ENCODE data around the gene MYBPC1. TPM values are rescaled to one million over a fixed set of nuclear protein-coding genes. Genes with fewer than 3 reads are reported as not detected.
A peak's percentile ranks its signal among the peaks of the same experiment; 100 is the strongest.
"Not testable (repeated sequence)": the region's sequence is repeated elsewhere in the genome, so short reads cannot be mapped to it uniquely, and the experiment has no call there.

Gene MYBPC1
- total RNA-seq, 2 donors from 2014 or later = 0.89 to 4.2 TPM

- intact Hi-C loops (cut with DNase I) = no loop called here
- no peak for DNase-seq
- Histone ChIP-seq H3K27ac (no peak overlapping the region), H3K27me3 (no peaks in the 10 kb centered on the region), H3K4me1 (no peaks in the 10 kb centered on the region), H3K4me3 (no peak overlapping the region), H3K9ac (ENCODE audit: low read depth in 2 of 2, low read length in 2 of 2) (no peak overlapping the region), H3K36me3 (no peaks in the 10 kb centered on the region), H3K9me3 (no peaks in the 10 kb centered on the region)
- TF ChIP-seq, protein P1, sequence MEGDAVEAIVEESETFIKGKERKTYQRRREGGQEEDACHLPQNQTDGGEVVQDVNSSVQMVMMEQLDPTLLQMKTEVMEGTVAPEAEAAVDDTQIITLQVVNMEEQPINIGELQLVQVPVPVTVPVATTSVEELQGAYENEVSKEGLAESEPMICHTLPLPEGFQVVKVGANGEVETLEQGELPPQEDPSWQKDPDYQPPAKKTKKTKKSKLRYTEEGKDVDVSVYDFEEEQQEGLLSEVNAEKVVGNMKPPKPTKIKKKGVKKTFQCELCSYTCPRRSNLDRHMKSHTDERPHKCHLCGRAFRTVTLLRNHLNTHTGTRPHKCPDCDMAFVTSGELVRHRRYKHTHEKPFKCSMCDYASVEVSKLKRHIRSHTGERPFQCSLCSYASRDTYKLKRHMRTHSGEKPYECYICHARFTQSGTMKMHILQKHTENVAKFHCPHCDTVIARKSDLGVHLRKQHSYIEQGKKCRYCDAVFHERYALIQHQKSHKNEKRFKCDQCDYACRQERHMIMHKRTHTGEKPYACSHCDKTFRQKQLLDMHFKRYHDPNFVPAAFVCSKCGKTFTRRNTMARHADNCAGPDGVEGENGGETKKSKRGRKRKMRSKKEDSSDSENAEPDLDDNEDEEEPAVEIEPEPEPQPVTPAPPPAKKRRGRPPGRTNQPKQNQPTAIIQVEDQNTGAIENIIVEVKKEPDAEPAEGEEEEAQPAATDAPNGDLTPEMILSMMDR (IDR thresholded peaks at IDR 0.05) = no peak
These were observed 85.5 kb downstream of the MYBPC1 start for GRCh38 chr12:101680240-101680639.

DNA sequence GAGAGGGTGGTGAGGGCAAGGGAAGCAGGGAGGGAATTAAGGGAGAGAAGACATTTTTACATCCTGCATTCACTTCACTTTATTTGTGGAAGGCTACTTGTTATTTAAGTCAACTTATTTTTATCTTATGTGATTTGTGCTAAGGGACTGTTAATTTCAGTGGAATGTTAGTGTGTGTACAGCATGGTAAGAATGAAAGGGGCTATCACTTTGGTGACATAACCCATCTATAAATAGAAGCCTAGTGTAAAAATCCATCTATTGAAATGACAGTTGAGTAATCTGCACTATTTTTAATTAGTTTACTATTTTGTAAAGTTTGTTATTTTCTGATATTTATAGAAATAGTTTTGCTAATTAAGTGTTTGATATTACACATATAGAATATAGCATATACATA lies 85.9 kb downstream of the MYBPC1 start:
- no peak for DNase-seq
- TF ChIP-seq, protein P1 (IDR thresholded peaks at IDR 0.05) = no peak
- Histone ChIP-seq H3K4me1 (no peaks in the 10 kb centered on the region), H3K9me3 (no peaks in the 10 kb centered on the region), H3K9ac (ENCODE audit: low read depth in 2 of 2, low read length in 2 of 2) (no peak overlapping the region), H3K4me3 (no peak overlapping the region), H3K27me3 (no peaks in the 10 kb centered on the region), H3K36me3 (no peaks in the 10 kb centered on the region), H3K27ac (no peak overlapping the region)
- intact Hi-C loops (cut with DNase I) = no loop called here

DNA sequence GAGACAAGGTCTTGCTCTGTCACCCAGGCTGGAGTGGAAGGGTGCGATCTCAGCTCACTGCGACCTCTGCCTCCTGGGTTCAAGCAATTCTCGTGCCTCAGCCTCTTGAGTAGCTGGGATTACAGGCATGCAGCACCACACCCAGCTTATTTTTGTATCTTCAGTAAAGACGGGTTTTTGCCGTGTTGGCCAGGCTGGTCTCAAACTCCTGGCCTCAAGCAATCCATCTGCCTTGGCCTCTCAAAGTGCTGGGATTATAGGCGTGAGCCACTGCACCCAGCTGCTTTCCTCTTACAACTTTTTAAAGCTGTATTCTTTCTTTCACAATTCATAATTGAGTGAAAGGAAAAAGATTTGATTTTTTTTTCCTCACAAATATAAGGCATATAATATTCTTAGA lies 86.9 kb downstream of the MYBPC1 start:
- DNase-seq; H3K4me1 ChIP-seq; H3K27me3 ChIP-seq; H3K4me3 ChIP-seq; intact Hi-C loops (cut with DNase I); H3K36me3 ChIP-seq; H3K27ac ChIP-seq; H3K9me3 ChIP-seq; H3K9ac ChIP-seq (ENCODE audit: low read depth in 2 of 2, low read length in 2 of 2): not testable (repeated sequence)

DNA sequence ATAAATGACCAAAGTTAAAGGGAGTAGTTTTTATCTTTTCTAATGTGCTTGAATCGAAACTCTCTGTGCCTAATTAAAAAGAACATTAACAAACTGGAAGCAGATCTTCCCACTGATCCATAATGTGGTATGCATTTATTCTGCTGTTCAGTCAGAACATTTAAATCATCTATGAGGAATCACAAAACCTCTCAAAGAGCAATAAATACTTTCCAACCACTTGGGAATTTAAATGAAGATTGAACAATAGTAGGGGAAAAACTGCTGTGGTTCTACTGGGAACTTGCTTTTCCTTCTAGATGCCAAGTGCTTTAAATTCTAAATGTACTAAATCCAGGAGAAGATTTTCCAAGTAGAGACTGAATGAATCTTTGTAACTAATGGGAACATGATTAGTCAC lies 90.3 kb downstream of the MYBPC1 start:
- H3K27ac ChIP-seq = no peak overlapping the region
- intact Hi-C loops (cut with DNase I) = no loop called here
- no peak overlapping the region for H3K4me3 ChIP-seq
- DNase-seq = no peak
- TF ChIP-seq, protein P1 (IDR thresholded peaks at IDR 0.05) = no peak
- H3K36me3 ChIP-seq = no peaks in the 10 kb centered on the region
- no peaks in the 10 kb centered on the region for H3K9me3 ChIP-seq
- H3K27me3 ChIP-seq = no peaks in the 10 kb centered on the region
- no peaks in the 10 kb centered on the region for H3K4me1 ChIP-seq
- no peak overlapping the region for H3K9ac ChIP-seq (ENCODE audit: low read depth in 2 of 2, low read length in 2 of 2)

DNA sequence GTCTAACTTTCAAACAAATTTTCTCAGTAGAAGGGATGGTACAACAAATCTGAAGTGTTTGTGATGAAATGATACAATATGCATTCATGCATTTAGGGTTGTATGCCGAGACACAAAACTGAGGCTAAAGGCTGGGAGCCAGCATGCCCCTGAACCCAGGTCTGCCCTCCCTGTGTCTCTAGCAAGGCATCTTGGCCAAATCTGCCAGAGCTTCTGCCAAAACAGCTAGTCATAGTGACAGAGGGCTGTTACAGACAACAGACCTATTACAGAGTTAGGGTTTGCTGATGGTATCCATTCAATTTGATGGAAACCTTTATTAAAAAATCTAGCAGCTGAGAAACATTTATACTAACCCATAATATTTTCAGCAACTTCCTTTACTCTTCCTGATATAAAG lies 91.4 kb downstream of the MYBPC1 start:
- Histone ChIP-seq H3K27me3 (no peaks in the 10 kb centered on the region), H3K9ac (ENCODE audit: low read depth in 2 of 2, low read length in 2 of 2) (peak overlapping the region in 1 of 2 donors; percentile 40), H3K9me3 (no peaks in the 10 kb centered on the region), H3K4me3 (no peak overlapping the region), H3K27ac (no peak overlapping the region), H3K36me3 (no peaks in the 10 kb centered on the region), H3K4me1 (no peaks in the 10 kb centered on the region)
- TF ChIP-seq, protein P1 (IDR thresholded peaks at IDR 0.05) = no peak
- DNase-seq = no peak
- intact Hi-C loops (cut with DNase I) = no loop called here

GRCh38 chr12:101690544-101691098 lies 95.8 kb downstream of the MYBPC1 start:
- Histone ChIP-seq H3K27ac (peak overlapping the region; percentile 61), H3K9ac (ENCODE audit: low read depth in 2 of 2, low read length in 2 of 2) (peak overlapping the region in 1 of 2 donors; percentile 19), H3K4me1 (no peaks in the 10 kb centered on the region), H3K36me3 (no peaks in the 10 kb centered on the region), H3K4me3 (no peak overlapping the region), H3K9me3 (no peaks in the 10 kb centered on the region), H3K27me3 (no peaks in the 10 kb centered on the region)
- TF ChIP-seq, protein P1 (IDR thresholded peaks at IDR 0.05) = no peak
- DNase-seq = no peak
- intact Hi-C loops (cut with DNase I) = no loop called here

Data from colonic mucosa (tissue), 4 donors.